ENCODE results near the gene CNGB1. TPM values are rescaled to one million over a fixed set of nuclear protein-coding genes. Genes with fewer than 3 reads are reported as not detected.

CNGB1 gene
- total RNA-seq, 4 donors from 2014 or later, result not detected

DNA sequence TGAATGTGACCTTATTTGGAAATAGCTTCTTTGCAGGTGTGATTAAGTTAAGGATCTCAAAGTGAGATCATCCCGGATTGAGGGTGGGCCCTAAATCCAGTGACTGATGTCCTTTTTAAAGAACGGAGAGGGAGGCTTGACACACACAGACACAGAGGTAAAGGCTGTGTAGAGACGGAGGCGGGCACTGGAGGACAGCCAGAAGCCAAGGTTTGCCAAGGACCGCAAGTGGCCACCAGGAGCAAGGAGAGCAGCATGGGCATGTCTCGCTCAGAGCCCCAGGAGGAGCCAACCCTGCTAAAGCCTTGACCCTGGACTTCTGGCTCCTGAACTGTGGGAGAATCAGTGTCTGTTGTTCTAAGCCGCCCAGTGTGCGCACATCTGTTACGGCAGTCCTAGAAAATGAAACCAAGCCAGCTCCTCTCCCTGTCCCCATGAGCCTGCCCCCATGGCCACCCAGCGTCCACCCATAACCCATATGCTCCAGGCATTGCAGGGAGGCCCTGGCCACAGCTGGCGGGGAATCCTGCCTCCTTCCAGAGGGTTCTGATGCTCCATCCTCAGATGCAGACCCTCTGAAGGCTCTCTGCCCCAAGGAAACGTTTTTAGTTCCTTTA, 15.2 kb downstream of the CNGB1 start:
- intact Hi-C loops (cut with DNase I; ENCODE audit: low total_unique reads), result no loop called here
- Histone ChIP-seq H3K27ac (no peak overlapping the region), H3K4me1 (no peaks in the 10 kb centered on the region), H3K36me3 (no peaks in the 10 kb centered on the region), H3K27me3 (no peaks in the 10 kb centered on the region), H3K4me3 (no peak overlapping the region), H3K9me3 (no peaks in the 10 kb centered on the region)
- TF ChIP-seq POLR2A (IDR thresholded peaks at IDR 0.05), result no peak
- TF ChIP-seq, protein P1, sequence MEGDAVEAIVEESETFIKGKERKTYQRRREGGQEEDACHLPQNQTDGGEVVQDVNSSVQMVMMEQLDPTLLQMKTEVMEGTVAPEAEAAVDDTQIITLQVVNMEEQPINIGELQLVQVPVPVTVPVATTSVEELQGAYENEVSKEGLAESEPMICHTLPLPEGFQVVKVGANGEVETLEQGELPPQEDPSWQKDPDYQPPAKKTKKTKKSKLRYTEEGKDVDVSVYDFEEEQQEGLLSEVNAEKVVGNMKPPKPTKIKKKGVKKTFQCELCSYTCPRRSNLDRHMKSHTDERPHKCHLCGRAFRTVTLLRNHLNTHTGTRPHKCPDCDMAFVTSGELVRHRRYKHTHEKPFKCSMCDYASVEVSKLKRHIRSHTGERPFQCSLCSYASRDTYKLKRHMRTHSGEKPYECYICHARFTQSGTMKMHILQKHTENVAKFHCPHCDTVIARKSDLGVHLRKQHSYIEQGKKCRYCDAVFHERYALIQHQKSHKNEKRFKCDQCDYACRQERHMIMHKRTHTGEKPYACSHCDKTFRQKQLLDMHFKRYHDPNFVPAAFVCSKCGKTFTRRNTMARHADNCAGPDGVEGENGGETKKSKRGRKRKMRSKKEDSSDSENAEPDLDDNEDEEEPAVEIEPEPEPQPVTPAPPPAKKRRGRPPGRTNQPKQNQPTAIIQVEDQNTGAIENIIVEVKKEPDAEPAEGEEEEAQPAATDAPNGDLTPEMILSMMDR (IDR thresholded peaks at IDR 0.05), result no peak
- no peak for DNase-seq

DNA sequence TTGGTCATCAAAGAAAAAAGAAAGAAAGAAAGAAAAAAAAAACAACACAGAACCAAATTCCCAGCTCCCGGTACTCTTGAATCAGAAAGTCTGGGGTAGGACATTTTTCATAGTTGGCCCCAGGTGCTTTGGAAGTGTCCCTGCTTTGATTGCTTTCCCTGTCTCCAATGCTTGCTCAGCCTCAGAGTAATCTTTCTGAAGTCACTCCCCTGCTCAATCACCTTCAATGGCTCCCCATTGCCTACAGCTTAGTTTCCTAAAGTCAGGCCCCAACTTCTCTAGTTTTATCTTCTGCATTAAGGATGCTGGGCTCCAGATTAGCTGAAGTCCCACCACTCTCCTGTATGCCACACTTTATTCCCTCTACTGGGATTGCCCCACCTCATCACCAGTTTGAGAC, 17.1 kb downstream of the CNGB1 start:
- Histone ChIP-seq H3K4me3 (no peak overlapping the region), H3K4me1 (no peaks in the 10 kb centered on the region), H3K9me3 (no peaks in the 10 kb centered on the region), H3K27ac (no peak overlapping the region), H3K36me3 (no peaks in the 10 kb centered on the region), H3K27me3 (no peaks in the 10 kb centered on the region)
- no peak for TF ChIP-seq POLR2A (IDR thresholded peaks at IDR 0.05)
- TF ChIP-seq, protein P1 (IDR thresholded peaks at IDR 0.05), result no peak
- intact Hi-C loops (cut with DNase I; ENCODE audit: low total_unique reads), result no loop called here
- no peak for DNase-seq

DNA sequence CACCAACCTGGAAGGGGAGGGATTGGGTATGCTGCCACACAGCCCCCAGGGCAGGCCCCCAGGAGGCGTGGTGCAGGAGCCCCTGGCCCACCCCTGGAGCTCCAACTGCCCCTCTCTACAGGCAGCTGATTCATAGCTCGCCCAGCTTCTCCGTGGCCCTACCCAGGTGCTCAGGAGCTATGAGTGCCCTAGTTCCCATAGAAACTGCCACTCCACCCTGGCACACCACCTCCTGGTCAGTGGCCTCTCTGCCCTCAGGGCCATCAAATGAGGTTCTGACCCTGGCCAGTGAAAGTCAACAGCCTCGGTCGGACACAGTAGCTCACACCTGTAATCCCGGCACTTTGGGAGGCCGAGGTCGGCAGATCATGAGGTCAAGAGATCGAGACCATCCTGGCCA, 18.0 kb downstream of the CNGB1 start:
- H3K4me3 ChIP-seq, result no peak overlapping the region
- DNase-seq, result no peak
- no peak overlapping the region for H3K27ac ChIP-seq
- TF ChIP-seq POLR2A (IDR thresholded peaks at IDR 0.05), result no peak
- TF ChIP-seq, protein P1 (IDR thresholded peaks at IDR 0.05), result no peak
- intact Hi-C loops (cut with DNase I; ENCODE audit: low total_unique reads), result no loop called here
- H3K9me3 ChIP-seq, result no peaks in the 10 kb centered on the region
- H3K36me3 ChIP-seq, result no peaks in the 10 kb centered on the region
- H3K4me1 ChIP-seq, result no peaks in the 10 kb centered on the region
- H3K27me3 ChIP-seq, result no peaks in the 10 kb centered on the region

DNA sequence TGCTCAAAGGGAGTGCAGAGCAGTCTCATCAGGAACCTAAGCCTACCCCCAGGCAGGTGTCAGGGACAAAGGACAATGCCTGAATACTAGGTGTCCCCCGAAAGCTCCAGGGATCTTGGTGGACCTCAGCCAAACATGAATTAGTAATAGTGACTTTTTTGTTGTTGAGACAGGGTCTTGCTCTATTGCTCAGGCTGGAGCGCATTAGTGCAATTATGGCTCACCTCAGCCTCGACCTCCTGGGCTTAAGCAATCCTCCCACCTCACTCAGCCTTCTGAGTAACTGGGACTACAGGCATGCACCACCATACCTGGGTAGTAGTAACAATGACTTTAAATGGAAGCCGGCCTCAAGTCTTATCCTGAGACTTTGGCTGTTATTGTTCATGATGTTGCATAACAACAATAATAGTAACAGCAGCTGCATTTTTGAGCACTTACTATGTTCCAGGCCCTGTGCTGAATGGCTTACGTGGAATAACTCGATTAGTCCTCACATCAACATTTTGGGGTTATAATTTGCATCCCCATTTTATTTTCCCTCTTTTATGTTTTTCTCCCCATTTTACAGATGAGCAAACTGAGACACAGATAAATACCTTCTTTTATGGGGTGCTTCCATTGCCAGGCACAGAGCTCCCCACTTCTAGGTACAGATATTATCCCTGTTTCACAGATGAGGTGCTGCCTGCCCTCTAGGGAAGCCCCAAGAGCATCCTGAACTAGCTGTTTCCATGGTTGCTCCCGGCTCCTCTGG, 19.5 kb downstream of the CNGB1 start:
- no peaks in the 10 kb centered on the region for H3K4me1 ChIP-seq
- no peak overlapping the region for H3K4me3 ChIP-seq
- H3K27me3 ChIP-seq, result no peaks in the 10 kb centered on the region
- DNase-seq, result no peak
- no peaks in the 10 kb centered on the region for H3K9me3 ChIP-seq
- H3K27ac ChIP-seq, result no peak overlapping the region
- intact Hi-C loops (cut with DNase I; ENCODE audit: low total_unique reads), result no loop called here
- no peaks in the 10 kb centered on the region for H3K36me3 ChIP-seq
- TF ChIP-seq, protein P1 (IDR thresholded peaks at IDR 0.05), result no peak
- no peak for TF ChIP-seq POLR2A (IDR thresholded peaks at IDR 0.05)

DNA sequence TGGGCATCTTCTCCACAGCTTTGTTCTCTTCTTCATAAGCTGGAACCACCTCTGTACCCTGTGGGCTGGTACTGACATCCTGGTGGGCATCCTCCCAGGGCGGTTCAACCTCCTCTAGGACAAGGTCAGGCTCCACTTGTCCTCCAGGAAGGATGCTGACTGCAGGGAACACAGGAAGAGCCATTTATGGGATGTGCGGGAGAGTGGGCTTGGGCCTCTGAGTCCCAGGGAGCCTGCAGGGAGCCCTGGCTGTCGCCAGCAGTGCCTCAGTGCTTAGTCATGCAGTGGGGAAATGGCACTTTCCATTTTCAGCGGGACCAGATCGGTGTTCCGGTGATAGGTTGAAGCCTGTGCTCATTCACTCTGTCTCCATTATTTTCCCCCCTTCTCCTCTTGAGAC, 20.5 kb downstream of the CNGB1 start:
- no peaks in the 10 kb centered on the region for H3K27me3 ChIP-seq
- no peak overlapping the region for H3K4me3 ChIP-seq
- intact Hi-C loops (cut with DNase I; ENCODE audit: low total_unique reads), result no loop called here
- H3K36me3 ChIP-seq, result no peaks in the 10 kb centered on the region
- TF ChIP-seq, protein P1 (IDR thresholded peaks at IDR 0.05), result no peak
- no peak for TF ChIP-seq POLR2A (IDR thresholded peaks at IDR 0.05)
- H3K27ac ChIP-seq, result no peak overlapping the region
- H3K4me1 ChIP-seq, result no peaks in the 10 kb centered on the region
- no peaks in the 10 kb centered on the region for H3K9me3 ChIP-seq
- no peak for DNase-seq

Measured in uterus (tissue), 4 donors.